IMR-90 (cell line): ENCODE results near the gene CDS2. TPM values are rescaled to one million over a fixed set of nuclear protein-coding genes. Genes with fewer than 3 reads are reported as not detected.

Experiments used
- ATAC-seq: fragments of 200-7000 bp; cut with Tn5 transposase; 2 replicates; pipeline ENCODE4 v1.9.1; 2020; ENCODE audit warnings: low read depth, mild to moderate bottlenecking, moderate library complexity
- BruUV-seq: library from RNA; stranded (reverse); fragments of 400-500 nt; replicated peaks from 2 replicates; lab custom pipeline; 2021; lab: Mats Ljungman, UMichigan
- CTCF ChIA-PET: fragments of 300-600 bp; formaldehyde crosslinking; extraction: SDS; loops from one replicate; lab custom pipeline; 2021; ENCODE audit warnings: antibody characterized with exemption; lab: Yijun Ruan, JAX
- POLR2A ChIA-PET: fragments of 300-600 bp; sonication (Branson Sonifier 250); formaldehyde crosslinking; loops from one replicate; lab custom pipeline; 2022; ENCODE audit warnings: antibody characterized with exemption; ENCODE audit not compliant: unreplicated experiment; lab: Charles Lee
- DNase-seq: peaks from one replicate; pipeline ENCODE4 v3.0.0; 2013
- H2AFZ ChIP-seq: replicated peaks from 2 replicates; pipeline ENCODE3; 2013; ENCODE audit warnings: low read length, mild to moderate bottlenecking; ENCODE audit not compliant: poor library complexity
- H2AK5ac ChIP-seq: 2 replicates; pipeline ENCODE4 v1.6.1; 2013; ENCODE audit warnings: low read depth, low read length, inconsistent platforms
- H2AK9ac ChIP-seq: replicated peaks from 2 replicates; pipeline ENCODE3; 2013; ENCODE audit warnings: mild to moderate bottlenecking, low read depth, low read length, moderate library complexity; ENCODE audit not compliant: poor library complexity
- H2BK120ac ChIP-seq: 2 replicates; pipeline ENCODE4 v1.6.1; 2013; ENCODE audit warnings: low read depth, low read length, inconsistent platforms
- H2BK15ac ChIP-seq: 3 replicates; pipeline ENCODE4 v1.6.1; 2013; ENCODE audit warnings: low read depth, low read length, inconsistent platforms
- H2BK20ac ChIP-seq: 2 replicates; pipeline ENCODE4 v1.6.1; 2013; ENCODE audit warnings: low read depth, mild to moderate bottlenecking, inconsistent platforms, low read length, moderate library complexity
- H2BK5ac ChIP-seq: 2 replicates; pipeline ENCODE4 v1.6.1; 2013; ENCODE audit warnings: mild to moderate bottlenecking, low read depth, low read length, inconsistent platforms; ENCODE audit not compliant: poor library complexity, severe bottlenecking
- H3K14ac ChIP-seq: replicated peaks from 2 replicates; pipeline ENCODE4 v1.6.1; 2013; ENCODE audit warnings: low read depth, low read length, inconsistent platforms
- H3K18ac ChIP-seq: 2 replicates; pipeline ENCODE4 v1.6.1; 2013; ENCODE audit warnings: low read depth, low read length, control low read depth
- H3K23ac ChIP-seq: 2 replicates; pipeline ENCODE4 v1.6.1; 2013; ENCODE audit warnings: low read depth, low read length, inconsistent platforms
- H3K27ac ChIP-seq: 2 replicates; pipeline ENCODE4 v1.5.1; 2013; ENCODE audit warnings: mild to moderate bottlenecking, control low read depth, low read length; ENCODE audit not compliant: insufficient read depth
- H3K27me3 ChIP-seq: 2 replicates; pipeline ENCODE4 v1.6.1; 2013; ENCODE audit warnings: low read length; ENCODE audit not compliant: control insufficient read depth, insufficient read depth
- H3K36me3 ChIP-seq: 2 replicates; pipeline ENCODE4 v1.6.1; 2013; ENCODE audit warnings: low read length, mixed read lengths; ENCODE audit not compliant: control insufficient read depth, insufficient read depth
- H3K4ac ChIP-seq: 2 replicates; pipeline ENCODE4 v1.6.1; 2013; ENCODE audit warnings: low read depth, low read length, inconsistent platforms
- H3K4me1 ChIP-seq: 2 replicates; pipeline ENCODE4 v1.6.1; 2013; ENCODE audit warnings: low read length, mixed read lengths; ENCODE audit not compliant: control insufficient read depth, insufficient read depth
- H3K4me2 ChIP-seq: 2 replicates; pipeline ENCODE4 v1.6.1; 2013; ENCODE audit warnings: low read depth, mild to moderate bottlenecking, control low read depth, low read length, moderate library complexity
- H3K4me3 ChIP-seq: 2 replicates; pipeline ENCODE4 v1.5.1; 2013; ENCODE audit warnings: low read depth, mild to moderate bottlenecking, control low read depth, low read length, moderate library complexity; ENCODE audit not compliant: insufficient read depth
- H3K56ac ChIP-seq: 2 replicates; pipeline ENCODE4 v1.6.1; 2013; ENCODE audit warnings: low read length, inconsistent platforms; ENCODE audit not compliant: insufficient read depth; ENCODE audit errors: extremely low read depth
- H3K79me1 ChIP-seq, 2 experiments: 2 replicates each; pipeline ENCODE4 v1.6.1; 2013; ENCODE audit warnings: low read length in 2 of 2, inconsistent platforms in 1 of 2, low read depth in 1 of 2
- H3K9ac ChIP-seq: 2 replicates; pipeline ENCODE4 v1.6.1; 2013; ENCODE audit warnings: low read depth, low read length, control low read depth
- H3K9me1 ChIP-seq: 2 replicates; pipeline ENCODE4 v1.6.1; 2013; ENCODE audit warnings: low read length, inconsistent platforms; ENCODE audit not compliant: insufficient read depth
- H3K9me3 ChIP-seq: 2 replicates; pipeline ENCODE4 v1.6.1; 2013; ENCODE audit warnings: low read length; ENCODE audit not compliant: control insufficient read depth, insufficient read depth
- H4K20me1 ChIP-seq: 2 replicates; pipeline ENCODE4 v1.6.1; 2013; ENCODE audit warnings: low read length, inconsistent platforms; ENCODE audit not compliant: insufficient read depth
- H4K5ac ChIP-seq: 2 replicates; pipeline ENCODE4 v1.6.1; 2013; ENCODE audit warnings: mild to moderate bottlenecking, low read depth, low read length, control low read depth
- H4K8ac ChIP-seq, 2 experiments: 2 replicates each; pipeline ENCODE4 v1.6.1; 2013; ENCODE audit warnings: low read depth in 2 of 2, low read length in 2 of 2, control low read depth in 1 of 2, inconsistent platforms in 1 of 2
- H4K91ac ChIP-seq: 2 replicates; pipeline ENCODE4 v1.6.1; 2013; ENCODE audit warnings: low read depth, low read length, inconsistent platforms; ENCODE audit not compliant: insufficient read depth
- CEBPB ChIP-seq: IDR thresholded peaks from 2 replicates; pipeline ENCODE4 v1.6.1; 2012; ENCODE audit warnings: low read depth, low read length, improper control_type of control experiment
- CTCF ChIP-seq: conservative IDR thresholded peaks from 2 replicates; pipeline ENCODE4 v1.5.1; 2012; ENCODE audit warnings: mild to moderate bottlenecking, low read depth, low read length, improper control_type of control experiment
- MAFK ChIP-seq: IDR thresholded peaks from 2 replicates; pipeline ENCODE4 v1.6.1; 2012; ENCODE audit warnings: low read depth, low read length, improper control_type of control experiment
- NFE2L2 ChIP-seq: fragments of 150-350 bp; IDR thresholded peaks from 2 replicates; pipeline ENCODE4 v1.6.1; 2016; ENCODE audit warnings: low read depth, mild to moderate bottlenecking, low read length
- RFX5 ChIP-seq: IDR thresholded peaks from 2 replicates; pipeline ENCODE4 v1.8.0; 2012; ENCODE audit warnings: low read depth, mild to moderate bottlenecking, low read length, moderate library complexity
- dilution Hi-C: fragments of 300-500 bp; cut with HindIII; formaldehyde crosslinking; loops from one replicate; pipeline ENCODE4 v1.14.3; 2018; ENCODE audit warnings: low sequenced_read_pairs; ENCODE audit not compliant: unreplicated experiment
- in situ Hi-C: fragments of 300-500 bp; cut with MboI; formaldehyde crosslinking; loops from 3 replicates; pipeline ENCODE4 v1.14.3; 2019; ENCODE audit warnings: low sequenced_read_pairs, inconsistent platforms, mixed read lengths
- intact Hi-C: fragments of 100-400 bp; cut with micrococcal nuclease; formaldehyde crosslinking; loops from 2 replicates; pipeline ENCODE4 v1.10.0; 2022
- polyA plus RNA-seq, 3 experiments: library from polyadenylated mRNA; depleted of rRNA; stranded (reverse); fragments of >200 nt; gene quantifications; 2 replicates each; pipeline ENCODE4 v1.2.3, GENCODE V29; 2012; ENCODE audit warnings: low replicate concordance in 1 of 3
- total RNA-seq: library from RNA; depleted of rRNA; stranded (reverse); fragments of >200 nt; gene quantifications from 2 replicates; pipeline ENCODE4 v1.2.3, GENCODE V29; 2012

CDS2 gene
- total and polyA plus RNA-seq, 2 of the 4 experiments (the other 2 are of a cell fraction) = 17.0 to 47.1 TPM

- H3K27me3 ChIP-seq = no peaks in the 10 kb centered on the region
- H3K9me3 ChIP-seq = 0 out of 2 replicates have a peak, but pooled peaks cover 2% of the 10 kb centered on the region
- ChIA-PET POLR2A (no interaction called here), CTCF (no interaction called here)
- no peak overlapping the region for H3K4ac ChIP-seq
- peaks cover 24% of the 10 kb centered on the region; the same call in 1 of the 2 replicates for H4K20me1 ChIP-seq
- H3K23ac ChIP-seq = no peak overlapping the region
- no peak overlapping the region for H4K91ac ChIP-seq
- in situ Hi-C loops = no loop called here
- H2AFZ ChIP-seq = no peak overlapping the region
- no peak overlapping the region for H3K27ac ChIP-seq
- no peak overlapping the region for H4K5ac ChIP-seq
- dilution Hi-C loops = no loop called here
- no TSS peak for BruUV-seq
- no peak overlapping the region for H2AK5ac ChIP-seq
- H2BK15ac ChIP-seq = no peak overlapping the region
- H3K79me1 ChIP-seq = peaks cover 59 to 82% of the 10 kb centered on the region in 2 experiments
- H3K36me3 ChIP-seq = no peaks in the 10 kb centered on the region
- no peak overlapping the region for H2BK120ac ChIP-seq
- peak; percentile 78 for TF ChIP-seq MAFK
- peak; percentile 90 for TF ChIP-seq NFE2L2
- TF ChIP-seq CEBPB = no peak
- no peak for TF ChIP-seq RFX5
- no peak for TF ChIP-seq CTCF
- intact Hi-C loops = no loop called here
- H3K56ac ChIP-seq = no peak overlapping the region
- H3K4me3 ChIP-seq = no peak overlapping the region
- H3K14ac ChIP-seq = no peak overlapping the region
- H2BK20ac ChIP-seq = no peak overlapping the region
- H3K18ac ChIP-seq = no peak overlapping the region
- peaks cover 9% of the 10 kb centered on the region for H3K4me1 ChIP-seq
- H3K9ac ChIP-seq = no peak overlapping the region
- ATAC-seq (peak; percentile 65), DNase-seq (peak; percentile 39)
- H3K9me1 ChIP-seq = peaks cover 16% of the 10 kb centered on the region
- H4K8ac ChIP-seq = no peak overlapping the region
- H2BK5ac ChIP-seq = no peak overlapping the region
- H3K4me2 ChIP-seq = no peak overlapping the region
- no peak overlapping the region for H2AK9ac ChIP-seq
Measured at GRCh38 chr20:5160882-5161281, 34.1 kb downstream of the CDS2 start.
